PC-3 (cell line): Measurements from ENCODE around the gene ZDHHC1. TPM values are rescaled to one million over a fixed set of nuclear protein-coding genes. Genes with fewer than 3 reads are reported as not detected.

ENCODE experiments used
- ATAC-seq: fragments of 200-7000 bp; cut with Tn5 transposase; 2 replicates; pipeline ENCODE4 v1.9.1; 2020; ENCODE audit warnings: mild to moderate bottlenecking, moderate library complexity
- BruUV-seq: library from RNA; stranded (reverse); fragments of 400-500 nt; replicated peaks from 2 replicates; lab custom pipeline; 2021; lab: Mats Ljungman, UMichigan
- CTCF ChIA-PET: fragments of 300-600 bp; sonication (Branson Sonifier 250); formaldehyde crosslinking; loops from one replicate; lab custom pipeline; 2022; ENCODE audit warnings: antibody characterized with exemption; lab: Charles Lee
- POLR2A ChIA-PET: fragments of 300-600 bp; sonication (Branson Sonifier 250); formaldehyde crosslinking; loops from one replicate; lab custom pipeline; 2022; ENCODE audit warnings: antibody characterized with exemption; ENCODE audit not compliant: unreplicated experiment; lab: Charles Lee
- DNase-seq: peaks from one replicate; pipeline ENCODE4 v3.0.0-alpha.2; 2015
- H2AFZ ChIP-seq: fragments of 300-600 bp; sonication (generic); 2 replicates; pipeline ENCODE4 v1.6.0; 2016; ENCODE audit warnings: antibody characterized with exemption, low read length
- H3F3A ChIP-seq: fragments of 300-600 bp; sonication (generic); one replicate; pipeline ENCODE4 v1.6.0; 2017; ENCODE audit warnings: antibody characterized with exemption, low read length, control low read depth, mild to moderate bottlenecking; ENCODE audit not compliant: unreplicated experiment
- H3K27ac ChIP-seq: fragments of 300-600 bp; sonication (generic); 2 replicates; pipeline ENCODE4 v1.5.1; 2016; ENCODE audit warnings: mild to moderate bottlenecking, low read length
- H3K27me3 ChIP-seq: fragments of 300-600 bp; sonication (generic); 2 replicates; pipeline ENCODE4 v1.6.1; 2016; ENCODE audit warnings: low read length, mixed read lengths
- H3K36me3 ChIP-seq: fragments of 300-600 bp; sonication (generic); 2 replicates; pipeline ENCODE4 v1.6.1; 2016; ENCODE audit warnings: low read depth, mixed run types, low read length, mixed read lengths
- H3K4me1 ChIP-seq: fragments of 300-600 bp; sonication (generic); 2 replicates; pipeline ENCODE4 v1.5.1; 2016; ENCODE audit warnings: low read length; ENCODE audit not compliant: insufficient read depth
- H3K4me2 ChIP-seq: fragments of 300-600 bp; sonication (generic); 2 replicates; pipeline ENCODE4 v1.6.0; 2016; ENCODE audit warnings: low read length
- H3K4me3 ChIP-seq: fragments of 300-600 bp; sonication (generic); 2 replicates; pipeline ENCODE4 v1.5.1; 2016; ENCODE audit warnings: mild to moderate bottlenecking, low read length, mixed read lengths
- H3K79me2 ChIP-seq: fragments of 300-600 bp; sonication (generic); 2 replicates; pipeline ENCODE4 v1.6.1; 2017; ENCODE audit warnings: low read length, mixed read lengths
- H3K9ac ChIP-seq: fragments of 300-600 bp; sonication (generic); 2 replicates; pipeline ENCODE4 v1.6.0; 2016; ENCODE audit warnings: mild to moderate bottlenecking, low read length
- H3K9me2 ChIP-seq: fragments of 300-600 bp; sonication (generic); replicated peaks from 2 replicates; pipeline ENCODE4 v1.6.1; 2016; ENCODE audit warnings: mixed run types, low read length, mixed read lengths
- H3K9me3 ChIP-seq: fragments of 300-600 bp; sonication (generic); 2 replicates; pipeline ENCODE4 v1.6.1; 2016; ENCODE audit warnings: low read length, mixed read lengths
- H4K20me1 ChIP-seq: fragments of 300-600 bp; sonication (generic); 2 replicates; pipeline ENCODE4 v1.6.1; 2016; ENCODE audit warnings: low read length, mixed read lengths
- EZH2 ChIP-seq: fragments of 300-600 bp; sonication (generic); IDR thresholded peaks from one replicate; pipeline ENCODE4 v1.6.1; 2017; ENCODE audit warnings: antibody characterized with exemption, mild to moderate bottlenecking, low read length; ENCODE audit not compliant: unreplicated experiment
- EZH2phosphoT487 ChIP-seq: fragments of 300-600 bp; sonication (generic); IDR thresholded peaks from 2 replicates; pipeline ENCODE4 v1.6.1; 2018; ENCODE audit warnings: mild to moderate bottlenecking, antibody characterized with exemption, low read length, borderline replicate concordance
- intact Hi-C: fragments of 100-400 bp; cut with micrococcal nuclease; formaldehyde crosslinking; loops from 2 replicates; pipeline ENCODE4 v1.9.0; 2023
- total RNA-seq: library from RNA; depleted of rRNA; stranded (reverse); fragments of >200 nt; gene quantifications from 2 replicates; pipeline ENCODE4 v1.2.3, GENCODE V29; 2014
- TF ChIP-seq, protein P1 (sequence below): fragments of 300-600 bp; sonication (generic); conservative IDR thresholded peaks from 2 replicates; pipeline ENCODE4 v1.5.1; 2017; ENCODE audit warnings: antibody characterized with exemption, low read depth, mild to moderate bottlenecking, low read length

Gene ZDHHC1
- total RNA-seq, 1 experiment from 2014 or later: 4.8 TPM

GRCh38 chr16:67463691-67464090, 47.4 kb upstream of the ZDHHC1 start:
- no peak for ATAC-seq
- intact Hi-C loops: no loop called here
- H3K4me1 ChIP-seq: peaks cover 5% of the 10 kb centered on the region
- POLR2A ChIA-PET: no interaction called here
- no TSS peak for BruUV-seq
- peaks cover 27% of the 10 kb centered on the region for H3K79me2 ChIP-seq
- no peak overlapping the region for H3K4me3 ChIP-seq
- H3K27ac ChIP-seq: no peak overlapping the region
- no peak overlapping the region for H3K4me2 ChIP-seq
- no peak for TF ChIP-seq EZH2
- TF ChIP-seq, protein P1, sequence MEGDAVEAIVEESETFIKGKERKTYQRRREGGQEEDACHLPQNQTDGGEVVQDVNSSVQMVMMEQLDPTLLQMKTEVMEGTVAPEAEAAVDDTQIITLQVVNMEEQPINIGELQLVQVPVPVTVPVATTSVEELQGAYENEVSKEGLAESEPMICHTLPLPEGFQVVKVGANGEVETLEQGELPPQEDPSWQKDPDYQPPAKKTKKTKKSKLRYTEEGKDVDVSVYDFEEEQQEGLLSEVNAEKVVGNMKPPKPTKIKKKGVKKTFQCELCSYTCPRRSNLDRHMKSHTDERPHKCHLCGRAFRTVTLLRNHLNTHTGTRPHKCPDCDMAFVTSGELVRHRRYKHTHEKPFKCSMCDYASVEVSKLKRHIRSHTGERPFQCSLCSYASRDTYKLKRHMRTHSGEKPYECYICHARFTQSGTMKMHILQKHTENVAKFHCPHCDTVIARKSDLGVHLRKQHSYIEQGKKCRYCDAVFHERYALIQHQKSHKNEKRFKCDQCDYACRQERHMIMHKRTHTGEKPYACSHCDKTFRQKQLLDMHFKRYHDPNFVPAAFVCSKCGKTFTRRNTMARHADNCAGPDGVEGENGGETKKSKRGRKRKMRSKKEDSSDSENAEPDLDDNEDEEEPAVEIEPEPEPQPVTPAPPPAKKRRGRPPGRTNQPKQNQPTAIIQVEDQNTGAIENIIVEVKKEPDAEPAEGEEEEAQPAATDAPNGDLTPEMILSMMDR: no peak
- no peak for TF ChIP-seq EZH2phosphoT487
- no peaks in the 10 kb centered on the region for H3K9me2 ChIP-seq
- H3F3A ChIP-seq: no peaks in the 10 kb centered on the region
- peaks cover 6% of the 10 kb centered on the region; the same call in 1 of the 2 replicates for H4K20me1 ChIP-seq
- no peaks in the 10 kb centered on the region for H3K36me3 ChIP-seq
- DNase-seq: no peak
- H3K9me3 ChIP-seq: no peaks in the 10 kb centered on the region
- H2AFZ ChIP-seq: no peak overlapping the region
- CTCF ChIA-PET: no interaction called here
- no peaks in the 10 kb centered on the region for H3K27me3 ChIP-seq
- H3K9ac ChIP-seq: no peak overlapping the region

- Histone ChIP-seq H3K9me3 (no peaks in the 10 kb centered on the region), H3K79me2 (peaks cover 27% of the 10 kb centered on the region), H3K4me3 (no peak overlapping the region), H3K9ac (no peak overlapping the region), H2AFZ (no peak overlapping the region), H4K20me1 (peaks cover 6% of the 10 kb centered on the region; the same call in 1 of the 2 replicates), H3K27me3 (no peaks in the 10 kb centered on the region), H3K9me2 (no peaks in the 10 kb centered on the region), H3K4me2 (no peak overlapping the region), H3K36me3 (no peaks in the 10 kb centered on the region), H3F3A (no peaks in the 10 kb centered on the region), H3K27ac (no peak overlapping the region), H3K4me1 (peaks cover 5% of the 10 kb centered on the region)
- TF ChIP-seq EZH2 (no peak), EZH2phosphoT487 (no peak)
- TF ChIP-seq, protein P1: no peak
- DNase-seq: no peak
- ChIA-PET CTCF (no interaction called here), POLR2A (no interaction called here)
- no TSS peak for BruUV-seq
- 0 out of 2 replicates have a peak, but pooled peaks have one; percentile 17 for ATAC-seq
- intact Hi-C loops: no loop called here
These were observed 46.8 kb upstream of the ZDHHC1 start for GRCh38 chr16:67463059-67463458.

- POLR2A ChIA-PET: no interaction called here
- Histone ChIP-seq H3K9me3 (no peaks in the 10 kb centered on the region), H3K9ac (no peak overlapping the region), H3K36me3 (no peaks in the 10 kb centered on the region), H3K27me3 (no peaks in the 10 kb centered on the region), H2AFZ (no peak overlapping the region), H3K4me3 (no peak overlapping the region), H4K20me1 (peaks cover 6% of the 10 kb centered on the region; the same call in 1 of the 2 replicates), H3K27ac (no peak overlapping the region), H3F3A (no peaks in the 10 kb centered on the region), H3K4me1 (peaks cover 5% of the 10 kb centered on the region), H3K9me2 (no peaks in the 10 kb centered on the region), H3K79me2 (peaks cover 27% of the 10 kb centered on the region), H3K4me2 (no peak overlapping the region)
- intact Hi-C loops: no loop called here
- no TSS peak for BruUV-seq
- TF ChIP-seq, protein P1: no peak
- TF ChIP-seq EZH2phosphoT487: no peak
- TF ChIP-seq EZH2: no peak
- DNase-seq (no peak), ATAC-seq (no peak)
- CTCF ChIA-PET: no interaction called here
These were observed 46.0 kb upstream of the ZDHHC1 start for GRCh38 chr16:67462279-67462655.
